H9 (cell line): ENCODE data around the gene FABP7. TPM values are rescaled to one million over a fixed set of nuclear protein-coding genes. Genes with fewer than 3 reads are reported as not detected.

ENCODE experiments used
- DNase-seq: peaks from one replicate; pipeline ENCODE4 v3.0.0-alpha.2; 2017
- H2AFZ ChIP-seq: one replicate; pipeline ENCODE4 v1.6.1; 2013; ENCODE audit warnings: mild to moderate bottlenecking, low read length, control low read depth, moderate library complexity
- H2AK5ac ChIP-seq: 2 replicates; pipeline ENCODE4 v1.6.1; 2013; ENCODE audit warnings: low read length, control low read depth, mixed read lengths; ENCODE audit not compliant: insufficient read length
- H2BK120ac ChIP-seq: one replicate; pipeline ENCODE4 v1.6.1; 2013; ENCODE audit warnings: low read depth, mild to moderate bottlenecking, low read length, control low read depth, inconsistent platforms; ENCODE audit not compliant: poor library complexity, severe bottlenecking
- H2BK12ac ChIP-seq: 2 replicates; pipeline ENCODE4 v1.6.1; 2013; ENCODE audit warnings: low read length, control low read depth, mixed read lengths, low read depth; ENCODE audit not compliant: insufficient read length
- H2BK15ac ChIP-seq: 2 replicates; pipeline ENCODE4 v1.6.1; 2013; ENCODE audit warnings: low read depth, low read length, control low read depth
- H2BK20ac ChIP-seq: one replicate; pipeline ENCODE4 v1.6.1; 2013; ENCODE audit warnings: low read depth, mild to moderate bottlenecking, low read length, control low read depth, inconsistent platforms; ENCODE audit not compliant: poor library complexity, severe bottlenecking
- H2BK5ac ChIP-seq: 2 replicates; pipeline ENCODE4 v1.6.1; 2013; ENCODE audit warnings: low read length, control low read depth, mixed read lengths; ENCODE audit not compliant: insufficient read length
- H3K14ac ChIP-seq: 2 replicates; pipeline ENCODE4 v1.6.1; 2013; ENCODE audit warnings: low read length, control low read depth; ENCODE audit not compliant: insufficient read depth
- H3K18ac ChIP-seq: 2 replicates; pipeline ENCODE4 v1.6.1; 2013; ENCODE audit warnings: low read depth, mild to moderate bottlenecking, mixed read lengths, low read length, control low read depth; ENCODE audit not compliant: insufficient read length
- H3K23ac ChIP-seq: 2 replicates; pipeline ENCODE4 v1.6.1; 2013; ENCODE audit warnings: low read length, control low read depth, mixed read lengths, low read depth; ENCODE audit not compliant: insufficient read length
- H3K23me2 ChIP-seq: 2 replicates; pipeline ENCODE4 v1.6.1; 2013; ENCODE audit warnings: low read depth, mild to moderate bottlenecking, mixed read lengths, low read length, control low read depth; ENCODE audit not compliant: insufficient read length, poor library complexity, severe bottlenecking
- H3K27ac ChIP-seq: 2 replicates; pipeline ENCODE4 v1.5.1; 2013; ENCODE audit warnings: low read length, control low read depth, mixed read lengths, low read depth; ENCODE audit not compliant: insufficient read length
- H3K27me3 ChIP-seq: 2 replicates; pipeline ENCODE4 v1.6.1; 2013; ENCODE audit warnings: low read length, control low read depth, inconsistent platforms; ENCODE audit not compliant: insufficient read depth
- H3K4ac ChIP-seq: 2 replicates; pipeline ENCODE4 v1.6.1; 2013; ENCODE audit warnings: low read depth, mild to moderate bottlenecking, control low read depth, inconsistent platforms, low read length, moderate library complexity
- H3K4me1 ChIP-seq: 2 replicates; pipeline ENCODE4 v1.6.1; 2013; ENCODE audit warnings: low read length, control low read depth, inconsistent platforms; ENCODE audit not compliant: insufficient read depth
- H3K4me2 ChIP-seq: 2 replicates; pipeline ENCODE4 v1.6.1; 2013; ENCODE audit warnings: low read length, control low read depth, mixed read lengths; ENCODE audit not compliant: insufficient read length, insufficient read depth
- H3K56ac ChIP-seq: 2 replicates; pipeline ENCODE4 v1.6.1; 2013; ENCODE audit warnings: low read depth, mild to moderate bottlenecking, mixed read lengths, low read length, control low read depth; ENCODE audit not compliant: insufficient read length
- H3K79me1 ChIP-seq: 2 replicates; pipeline ENCODE4 v1.6.1; 2013; ENCODE audit warnings: low read depth, mild to moderate bottlenecking, moderate library complexity, low read length, control low read depth, inconsistent platforms; ENCODE audit not compliant: insufficient read depth, poor library complexity, severe bottlenecking
- H3K79me2 ChIP-seq: 2 replicates; pipeline ENCODE4 v1.6.1; 2013; ENCODE audit warnings: low read length, control low read depth, inconsistent platforms; ENCODE audit not compliant: insufficient read depth
- H3K9ac ChIP-seq: 2 replicates; pipeline ENCODE4 v1.6.1; 2013; ENCODE audit warnings: low read length, control low read depth, mixed read lengths; ENCODE audit not compliant: insufficient read length; ENCODE audit errors: extremely low read depth
- H3K9me3 ChIP-seq: one replicate; pipeline ENCODE4 v1.6.1; 2013; ENCODE audit warnings: low read depth, low read length, inconsistent platforms; ENCODE audit not compliant: control insufficient read depth
- H3T11ph ChIP-seq: one replicate; pipeline ENCODE4 v1.6.1; 2013; ENCODE audit warnings: mild to moderate bottlenecking, low read length, control low read depth, inconsistent platforms
- H4K20me1 ChIP-seq: one replicate; pipeline ENCODE4 v1.6.1; 2013; ENCODE audit not compliant: control insufficient read depth, insufficient read length, insufficient read depth
- H4K5ac ChIP-seq: 2 replicates; pipeline ENCODE4 v1.6.1; 2013; ENCODE audit warnings: low read depth, mild to moderate bottlenecking, mixed read lengths, low read length, control low read depth; ENCODE audit not compliant: insufficient read length
- H4K8ac ChIP-seq: replicated peaks from 2 replicates; pipeline ENCODE4 v1.6.1; 2013; ENCODE audit warnings: low read length, control low read depth, mixed read lengths, low read depth; ENCODE audit not compliant: insufficient read length
- H4K91ac ChIP-seq: 2 replicates; pipeline ENCODE4 v1.6.1; 2013; ENCODE audit warnings: low read depth, mild to moderate bottlenecking, moderate library complexity, mixed read lengths, low read length, control low read depth; ENCODE audit not compliant: insufficient read length
- H3K27ac Mint-ChIP-seq, 3 experiments: 2 replicates in 2 of 3; 3 replicates in 1 of 3; pipeline ENCODE4 v1.8.0; 2020 to 2021; ENCODE audit warnings: mixed read lengths in 3 of 3, mild to moderate bottlenecking in 1 of 3, moderate library complexity in 1 of 3
- H3K27me3 Mint-ChIP-seq: 2 replicates; pipeline ENCODE4 v1.8.0; 2021; ENCODE audit warnings: low read depth, mild to moderate bottlenecking, moderate library complexity, mixed read lengths
- H3K36me3 Mint-ChIP-seq, 3 experiments: 2 replicates in 2 of 3; 3 replicates in 1 of 3; pipeline ENCODE4 v1.8.0; 2020 to 2021; ENCODE audit warnings: low read depth in 3 of 3, mixed read lengths in 3 of 3; ENCODE audit not compliant: insufficient read depth in 1 of 3
- H3K4me1 Mint-ChIP-seq, 2 experiments: 2 replicates each; pipeline ENCODE4 v1.8.0; 2020; ENCODE audit warnings: mixed read lengths in 2 of 2
- H3K4me3 Mint-ChIP-seq, 2 experiments: 2 replicates in 1 of 2; 3 replicates in 1 of 2; pipeline ENCODE4 v1.8.0; 2020 to 2021; ENCODE audit warnings: mild to moderate bottlenecking in 2 of 2, mixed read lengths in 2 of 2, moderate library complexity in 1 of 2
- H3K9me3 Mint-ChIP-seq, 2 experiments: 2 replicates in 1 of 2; 3 replicates in 1 of 2; pipeline ENCODE4 v1.8.0; 2020; ENCODE audit warnings: mild to moderate bottlenecking in 2 of 2, mixed read lengths in 2 of 2, moderate library complexity in 1 of 2
- CTCF ChIP-seq: fragments of 200-600 bp; sonication (generic); conservative IDR thresholded peaks from 3 replicates; pipeline ENCODE4 v1.8.0; 2021; ENCODE audit warnings: antibody characterized with exemption, mild to moderate bottlenecking
- WGBS: extraction: QIAGEN DNeasy Blood & Tissue Kit; methylation state at CpG from one replicate; pipeline ENCODE4 v1.1.7; 2013; ENCODE audit warnings: missing lambda C conversion rate, low lambda C conversion rate, mixed read lengths; ENCODE audit not compliant: insufficient read length; ENCODE audit errors: extremely low coverage; 5-methylcytosine and 5-hydroxymethylcytosine counted together
- total RNA-seq: library from RNA; stranded (reverse); gene quantifications from 2 replicates; pipeline ENCODE4 v1.2.1, GENCODE V29; 2021

The FABP7 gene
- total RNA-seq, 1 experiment from 2014 or later: 3.9 TPM

GRCh38 chr6:122783401-122783800, 3.9 kb downstream of the FABP7 start:
- no peak overlapping the region for H2AFZ ChIP-seq
- H3K14ac ChIP-seq: no peak overlapping the region
- H2BK12ac ChIP-seq: no peak overlapping the region
- H3K27ac ChIP-seq: no peak overlapping the region
- Mint-ChIP-seq H3K27ac (no peak overlapping the region), H3K4me3 (no peak overlapping the region), H3K4me1 (peaks cover 42 to 53% of the 10 kb centered on the region in 2 experiments), H3K9me3 (no peaks in the 10 kb centered on the region), H3K36me3 (no peaks in the 10 kb centered on the region), H3K27me3 (peaks cover 20% of the 10 kb centered on the region)
- H3K4me1 ChIP-seq: peaks cover 7% of the 10 kb centered on the region; the same call in 1 of the 2 replicates
- H3K9me3 ChIP-seq: no peaks in the 10 kb centered on the region
- H4K91ac ChIP-seq: no peak overlapping the region
- H3K27me3 ChIP-seq: peaks cover 3% of the 10 kb centered on the region; the same call in 1 of the 2 replicates
- H4K5ac ChIP-seq: no peak overlapping the region
- no peak overlapping the region for H2BK120ac ChIP-seq
- H4K20me1 ChIP-seq: no peaks in the 10 kb centered on the region
- H3K79me2 ChIP-seq: no peaks in the 10 kb centered on the region
- no peak overlapping the region for H2AK5ac ChIP-seq
- H3K18ac ChIP-seq: no peak overlapping the region
- H2BK15ac ChIP-seq: no peak overlapping the region
- no peak overlapping the region for H3K9ac ChIP-seq
- no peaks in the 10 kb centered on the region for H3K23me2 ChIP-seq
- DNase-seq: no peak
- no peak overlapping the region for H3K56ac ChIP-seq
- H3K79me1 ChIP-seq: no peaks in the 10 kb centered on the region
- H3T11ph ChIP-seq: no peak overlapping the region
- H4K8ac ChIP-seq: no peak overlapping the region
- no peak overlapping the region for H3K23ac ChIP-seq
- WGBS: no CpG with 5 or more reads among the region's 4 CpGs
- H3K4ac ChIP-seq: no peak overlapping the region
- H3K4me2 ChIP-seq: no peak overlapping the region
- TF ChIP-seq CTCF: no peak
- H2BK20ac ChIP-seq: no peak overlapping the region
- H2BK5ac ChIP-seq: no peak overlapping the region
